SU-DHL-6 (cell line): ENCODE results near the gene PDE1C.

ENCODE experiments used
- H2AFZ ChIP-seq: fragments of 200-600 bp; sonication (generic); 2 replicates; pipeline ENCODE4 v1.6.1; 2014; ENCODE audit warnings: low read depth, mild to moderate bottlenecking, moderate library complexity, mixed read lengths, antibody characterized with exemption, low read length; ENCODE audit not compliant: severe bottlenecking
- H3F3A ChIP-seq: fragments of 200-600 bp; shearing (Covaris generic); 2 replicates; pipeline ENCODE4 v1.6.0; 2016; ENCODE audit warnings: antibody characterized with exemption, mild to moderate bottlenecking; ENCODE audit not compliant: insufficient read depth
- H3K27ac ChIP-seq: fragments of 200-600 bp; sonication (generic); 2 replicates; pipeline ENCODE4 v1.5.1; 2016; ENCODE audit warnings: low read depth, mild to moderate bottlenecking, low read length, moderate library complexity, mixed read lengths
- H3K27me3 ChIP-seq: fragments of 200-600 bp; sonication (generic), shearing (Covaris generic); 2 replicates; pipeline ENCODE4 v1.6.0; 2014; ENCODE audit warnings: mild to moderate bottlenecking, low read length
- H3K36me3 ChIP-seq: fragments of 200-600 bp; sonication (generic); 2 replicates; pipeline ENCODE4 v1.6.1; 2014; ENCODE audit warnings: mild to moderate bottlenecking, low read length, mixed read lengths
- H3K4me2 ChIP-seq: fragments of 300-600, 200-600 bp; shearing (Covaris generic), sonication (generic); 2 replicates; pipeline ENCODE4 v1.6.0; 2014; ENCODE audit warnings: low read length, low read depth, mild to moderate bottlenecking; ENCODE audit not compliant: poor library complexity, severe bottlenecking
- H3K4me3 ChIP-seq: fragments of 200-600 bp; sonication (generic); 2 replicates; pipeline ENCODE4 v1.5.1; 2014; ENCODE audit warnings: antibody characterized with exemption, low read length, mild to moderate bottlenecking, mixed read lengths; ENCODE audit not compliant: insufficient read depth, poor library complexity, severe bottlenecking
- H3K79me2 ChIP-seq: fragments of 200-600 bp; sonication (generic); 2 replicates; pipeline ENCODE4 v1.6.1; 2014; ENCODE audit warnings: mild to moderate bottlenecking, low read length, moderate library complexity; ENCODE audit not compliant: insufficient read depth
- H3K9ac ChIP-seq: fragments of 200-600 bp; sonication (generic); 2 replicates; pipeline ENCODE4 v1.7.0; 2014; ENCODE audit warnings: mild to moderate bottlenecking, low read length
- H3K9me2 ChIP-seq: fragments of 200-600 bp; sonication (generic); replicated peaks from 2 replicates; pipeline ENCODE4 v1.6.1; 2014; ENCODE audit warnings: low read length; ENCODE audit not compliant: insufficient read depth
- H3K9me3 ChIP-seq: fragments of 200-600 bp; sonication (generic); 2 replicates; pipeline ENCODE4 v1.6.1; 2014; ENCODE audit warnings: low read length, mixed read lengths; ENCODE audit not compliant: insufficient read depth
- H4K20me1 ChIP-seq: fragments of 200-600 bp; sonication (generic); 2 replicates; pipeline ENCODE4 v1.6.1; 2014; ENCODE audit warnings: low read depth, mild to moderate bottlenecking, antibody characterized with exemption, low read length, moderate library complexity, mixed read lengths
- CTCF ChIP-seq: fragments of 200-600 bp; sonication (generic); IDR thresholded peaks from one replicate; pipeline ENCODE4 v1.5.1; 2017; ENCODE audit warnings: antibody characterized with exemption, mild to moderate bottlenecking, low read length, moderate library complexity; ENCODE audit not compliant: insufficient read depth, poor library complexity, severe bottlenecking
- EZH2phosphoT487 ChIP-seq: fragments of 200-600 bp; sonication (generic), shearing (Covaris generic); conservative IDR thresholded peaks from 2 replicates; pipeline ENCODE4 v1.6.1; 2018; ENCODE audit warnings: mild to moderate bottlenecking, antibody characterized with exemption, low read length, moderate library complexity, mixed read lengths

PDE1C gene

DNA sequence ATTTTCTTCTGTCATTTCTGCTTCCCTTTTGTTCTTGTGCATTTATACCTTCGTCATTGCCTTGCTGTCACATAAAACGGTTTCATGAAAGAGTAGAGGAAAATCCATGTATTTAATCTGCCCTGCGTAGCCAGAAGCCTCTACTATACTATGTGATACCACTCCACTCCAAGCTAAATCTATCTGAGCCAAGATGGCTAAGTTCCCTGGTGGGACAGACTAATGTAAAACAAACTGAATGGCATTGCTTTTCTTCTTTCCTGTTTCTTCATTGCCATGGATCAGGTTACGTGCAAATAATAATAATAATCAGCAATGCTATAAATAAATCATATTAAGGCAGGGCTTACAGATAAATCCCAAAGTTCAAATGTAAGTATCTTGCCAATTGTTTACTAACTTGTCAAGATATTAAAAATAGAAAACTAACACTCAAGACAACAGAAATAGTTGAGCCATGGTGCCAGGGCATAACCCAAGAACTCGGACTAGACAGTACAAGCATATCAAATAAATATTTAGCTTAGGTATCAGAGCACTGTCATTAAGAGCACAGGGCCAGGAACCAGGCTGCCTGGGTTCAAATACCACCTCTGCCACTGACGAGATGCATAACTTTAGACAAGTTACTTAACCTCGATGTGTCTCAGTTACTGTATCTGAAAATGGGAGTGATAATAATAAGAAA, 151.4 kb downstream of the PDE1C start:
- no peaks in the 10 kb centered on the region for H3K9me3 ChIP-seq
- H2AFZ ChIP-seq: no peak overlapping the region
- H3K4me3 ChIP-seq: no peak overlapping the region
- H3K9me2 ChIP-seq: no peaks in the 10 kb centered on the region
- no peak overlapping the region for H3K27ac ChIP-seq
- no peaks in the 10 kb centered on the region for H3K27me3 ChIP-seq
- no peaks in the 10 kb centered on the region for H3K79me2 ChIP-seq
- TF ChIP-seq CTCF: no peak
- no peak for TF ChIP-seq EZH2phosphoT487
- no peak overlapping the region for H3K4me2 ChIP-seq
- H4K20me1 ChIP-seq: no peaks in the 10 kb centered on the region
- H3F3A ChIP-seq: no peaks in the 10 kb centered on the region
- H3K36me3 ChIP-seq: no peaks in the 10 kb centered on the region
- no peak overlapping the region for H3K9ac ChIP-seq

DNA sequence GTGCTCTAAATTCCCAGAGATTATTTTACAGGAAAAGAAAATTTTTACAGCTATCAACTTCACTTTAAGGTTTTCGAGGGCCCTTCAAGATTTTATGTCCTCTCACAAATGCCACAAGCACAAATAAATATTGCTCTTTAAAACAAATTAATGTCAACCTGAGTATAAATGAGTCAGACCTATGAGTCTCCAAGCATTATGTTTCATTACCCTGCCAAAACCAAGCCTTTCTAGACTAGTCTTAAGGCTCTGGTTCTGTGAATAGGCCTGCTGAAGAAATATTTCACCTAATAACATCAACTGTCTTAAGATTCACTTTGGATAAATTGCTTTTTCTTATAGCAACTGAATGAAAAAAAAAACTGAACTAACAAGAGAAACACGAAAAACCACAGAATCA, 153.0 kb downstream of the PDE1C start:
- Histone ChIP-seq H3F3A (no peaks in the 10 kb centered on the region), H3K4me2 (no peak overlapping the region), H3K9me2 (no peaks in the 10 kb centered on the region), H3K36me3 (no peaks in the 10 kb centered on the region), H3K27ac (no peak overlapping the region), H3K9me3 (no peaks in the 10 kb centered on the region), H3K27me3 (no peaks in the 10 kb centered on the region), H3K9ac (no peak overlapping the region), H4K20me1 (no peaks in the 10 kb centered on the region), H3K79me2 (no peaks in the 10 kb centered on the region), H3K4me3 (no peak overlapping the region), H2AFZ (no peak overlapping the region)
- no peak for TF ChIP-seq CTCF
- TF ChIP-seq EZH2phosphoT487: no peak

GRCh38 chr7:31910191-31910590, 160.0 kb downstream of the PDE1C start:
- Histone ChIP-seq H3K4me2 (no peak overlapping the region), H4K20me1 (no peaks in the 10 kb centered on the region), H3K79me2 (no peaks in the 10 kb centered on the region), H2AFZ (no peak overlapping the region), H3K27ac (no peak overlapping the region), H3K4me3 (no peak overlapping the region), H3K9me2 (no peaks in the 10 kb centered on the region), H3K9me3 (no peaks in the 10 kb centered on the region), H3K27me3 (no peaks in the 10 kb centered on the region), H3F3A (no peaks in the 10 kb centered on the region), H3K9ac (no peak overlapping the region), H3K36me3 (no peaks in the 10 kb centered on the region)
- TF ChIP-seq EZH2phosphoT487 (no peak), CTCF (no peak)
